Esophagus squamous epithelium (tissue), 5 donors: ENCODE results near the gene STK4. TPM values are rescaled to one million over a fixed set of nuclear protein-coding genes. Genes with fewer than 3 reads are reported as not detected.

Experiments
- DNase-seq: peaks from one replicate; lab custom pipeline; 2025; lab: John Stamatoyannopoulos, UW
- H3K27ac ChIP-seq, 4 donors: fragments of 200-600 bp; sonication (generic); one replicate each; pipeline ENCODE4 v1.5.1; 2016 to 2019; ENCODE audit warnings: mild to moderate bottlenecking in 1 of 4
- H3K27me3 ChIP-seq, 4 donors: fragments of 200-600 bp; sonication (generic); 1 replicate in 3 of 4; 2 replicates in 1 of 4; pipeline versions ENCODE4 v1.5.1 to v1.6.0; 2017 to 2021; ENCODE audit warnings: antibody characterized with exemption in 1 of 4
- H3K36me3 ChIP-seq, 3 donors: fragments of 200-600 bp; sonication (generic); one replicate each; pipeline ENCODE4 v1.5.1; 2016 to 2019
- H3K4me1 ChIP-seq, 3 donors: fragments of 200-600 bp; sonication (generic); one replicate each; pipeline ENCODE4 v1.5.1; 2017 to 2019
- H3K4me3 ChIP-seq, 4 donors: fragments of 200-600 bp; sonication (generic); 1 replicate in 3 of 4; 2 replicates in 1 of 4; pipeline ENCODE4 v1.5.1; 2016 to 2019; ENCODE audit warnings: mild to moderate bottlenecking in 2 of 4, moderate library complexity in 1 of 4
- H3K9me3 ChIP-seq, 3 donors: fragments of 200-600 bp; sonication (generic); one replicate each; pipeline ENCODE4 v1.5.1; 2016 to 2019
- CTCF ChIP-seq, 6 experiments: fragments of 450-650 bp in 4 of 6; fragments of 200-600 bp in 2 of 6; sonication (generic) in 2 of 6; IDR thresholded peaks; one replicate each; pipeline ENCODE4 v1.5.1; 2016 to 2019; ENCODE audit warnings: antibody characterized with exemption in 6 of 6, mild to moderate bottlenecking in 4 of 6, moderate library complexity in 4 of 6
- POLR2A ChIP-seq, 4 donors: fragments of 450-650 bp; IDR thresholded peaks; one replicate each; pipeline ENCODE4 v1.6.1; 2017; ENCODE audit warnings: antibody characterized with exemption in 4 of 4, mild to moderate bottlenecking in 4 of 4, moderate library complexity in 3 of 4
- WGBS, 2 donors: methylation state at CpG; one replicate each; pipeline ENCODE4 v1.1.5; 2018; 5-methylcytosine and 5-hydroxymethylcytosine counted together
- intact Hi-C: fragments of 100-400 bp; cut with DNase I; formaldehyde crosslinking; loops from one replicate; pipeline ENCODE4 v1.15.0; 2022
- total RNA-seq, 4 donors: library from RNA; depleted of rRNA; stranded (reverse); fragments of >200 nt; gene quantifications; one replicate each; pipeline ENCODE4 v1.1.0, GENCODE V29; 2016
- donor health status: DM: yes; HTN: yes; CAD: no.

STK4 gene
- total RNA-seq, 4 donors from 2014 or later, result 14.6 to 29.8 (median 17.6) TPM

GRCh38 chr20:45070932-45071632 is 104.8 kb downstream of the STK4 start:
- intact Hi-C loops, result no loop called here
- peaks cover 0 to 21% (median 0%) of the 10 kb centered on the region in 3 donors for H3K4me1 ChIP-seq

GRCh38 chr20:45072066-45072465 is 105.8 kb downstream of the STK4 start:
- WGBS, 2 donors, result 89% methylated on average over 1 of the region's 1 CpG
- peaks cover 0 to 52% (median 15%) of the 10 kb centered on the region in 3 donors for H3K36me3 ChIP-seq
- intact Hi-C loops, result no loop called here

More at GRCh38 chr20:45070932-45071632, 104.8 kb downstream of the STK4 start:
- TF ChIP-seq POLR2A (IDR thresholded peaks at IDR 0.05), result no peak
- no peak for TF ChIP-seq CTCF (IDR thresholded peaks at IDR 0.05)
- H3K27me3 ChIP-seq, result no peaks in the 10 kb centered on the region
- H3K9me3 ChIP-seq, result no peaks in the 10 kb centered on the region
- peaks cover 0 to 42% (median 7%) of the 10 kb centered on the region in 3 donors for H3K36me3 ChIP-seq
- 85 to 87% methylated on average over 6 of the region's 6 CpGs for WGBS, 2 donors
- H3K27ac ChIP-seq, result no peak overlapping the region
- no peak overlapping the region for H3K4me3 ChIP-seq
- no peak for DNase-seq

GRCh38 chr20:45073221-45073620 is 106.9 kb downstream of the STK4 start:
- Histone ChIP-seq H3K36me3 (peaks cover 0 to 61% (median 15%) of the 10 kb centered on the region in 3 donors), H3K27me3 (no peaks in the 10 kb centered on the region), H3K9me3 (no peaks in the 10 kb centered on the region), H3K27ac (no peak overlapping the region), H3K4me1 (peaks cover 0 to 2% (median 0%) of the 10 kb centered on the region in 3 donors), H3K4me3 (no peak overlapping the region)
- intact Hi-C loops, result no loop called here
- DNase-seq, result no peak
- WGBS, 2 donors, result 85 to 90% methylated on average over 3 of the region's 3 CpGs
- TF ChIP-seq POLR2A (IDR thresholded peaks at IDR 0.05) (no peak), CTCF (IDR thresholded peaks at IDR 0.05) (no peak)

More at GRCh38 chr20:45072066-45072465, 105.8 kb downstream of the STK4 start:
- H3K4me1 ChIP-seq, result peaks cover 0 to 14% (median 0%) of the 10 kb centered on the region in 3 donors
- H3K4me3 ChIP-seq, result no peak overlapping the region
- TF ChIP-seq CTCF (IDR thresholded peaks at IDR 0.05) (no peak), POLR2A (IDR thresholded peaks at IDR 0.05) (no peak)
- no peaks in the 10 kb centered on the region for H3K27me3 ChIP-seq
- H3K9me3 ChIP-seq, result no peaks in the 10 kb centered on the region
- no peak overlapping the region for H3K27ac ChIP-seq
- DNase-seq, result no peak

- H3K9me3 ChIP-seq, result peaks cover 0 to 6% (median 0%) of the 10 kb centered on the region in 3 donors
- WGBS, 2 donors, result 87 to 100% methylated on average over 1 to 3 of the region's 3 CpGs
- H3K27me3 ChIP-seq, result no peaks in the 10 kb centered on the region
- no peak overlapping the region for H3K4me3 ChIP-seq
- intact Hi-C loops, result no loop called here
- H3K4me1 ChIP-seq, result no peaks in the 10 kb centered on the region
- H3K36me3 ChIP-seq, result peaks cover 0 to 96% (median 15%) of the 10 kb centered on the region in 3 donors
- H3K27ac ChIP-seq, result no peak overlapping the region
- TF ChIP-seq CTCF (IDR thresholded peaks at IDR 0.05) (no peak), POLR2A (IDR thresholded peaks at IDR 0.05) (no peak)
- no peak for DNase-seq
These were observed 111.2 kb downstream of the STK4 start for GRCh38 chr20:45077559-45077958.

- intact Hi-C loops, result no loop called here
These were observed 114.7 kb downstream of the STK4 start for GRCh38 chr20:45080867-45081624.

More at GRCh38 chr20:45080867-45081624, 114.7 kb downstream of the STK4 start:
- Histone ChIP-seq H3K36me3 (peaks cover 0 to 66% (median 8%) of the 10 kb centered on the region in 3 donors), H3K27me3 (no peaks in the 10 kb centered on the region), H3K4me3 (no peak overlapping the region), H3K9me3 (peaks cover 0 to 6% (median 0%) of the 10 kb centered on the region in 3 donors), H3K4me1 (no peaks in the 10 kb centered on the region), H3K27ac (no peak overlapping the region)
- no peak for DNase-seq
- TF ChIP-seq POLR2A (IDR thresholded peaks at IDR 0.05), result no peak
- peak in 2 of 6 experiments; percentile 21 to 24 for TF ChIP-seq CTCF (IDR thresholded peaks at IDR 0.05)
- WGBS, 2 donors, result 74 to 77% methylated on average over 5 of the region's 5 CpGs
